Cardiac muscle cell (in vitro differentiated cells and primary cell): Measurements from ENCODE around the gene UBE2E3. TPM values are rescaled to one million over a fixed set of nuclear protein-coding genes. Genes with fewer than 3 reads are reported as not detected.

Source experiments
- DNase-seq, 2 donors: peaks; one replicate each; pipeline versions ENCODE4 v3.0.0 to v3.0.0-alpha.2; 2010 to 2017; ENCODE audit warnings: low read depth in 1 of 2, low spot score in 1 of 2
- H3K27ac ChIP-seq: fragments of 200-600 bp; sonication (generic); 2 replicates; pipeline ENCODE4 v1.5.1; 2016
- H3K27me3 ChIP-seq: fragments of 200-600 bp; sonication (generic); 2 replicates; pipeline ENCODE4 v1.6.0; 2016; ENCODE audit warnings: control low read depth
- H3K36me3 ChIP-seq: fragments of 200-600 bp; sonication (generic); 2 replicates; pipeline ENCODE4 v1.5.1; 2016; ENCODE audit warnings: control low read depth
- H3K4me1 ChIP-seq: fragments of 200-600 bp; sonication (generic); 2 replicates; pipeline ENCODE4 v1.8.1; 2017; ENCODE audit warnings: low read depth, mild to moderate bottlenecking, mixed run types
- H3K4me3 ChIP-seq: fragments of 200-600 bp; sonication (generic); 2 replicates; pipeline ENCODE4 v1.5.1; 2016; ENCODE audit warnings: mild to moderate bottlenecking
- H3K9me3 ChIP-seq: fragments of 200-600 bp; sonication (generic); 2 replicates; pipeline ENCODE4 v1.5.1; 2017; ENCODE audit warnings: low read depth, mild to moderate bottlenecking, control low read depth
- CTCF ChIP-seq: IDR thresholded peaks from 2 replicates; pipeline ENCODE4 v1.5.1; 2012; ENCODE audit warnings: low read depth, mild to moderate bottlenecking, low read length
- polyA plus RNA-seq: library from polyadenylated mRNA; unstranded; fragments of >200 nt; fragmentation: Nextera tagmentation; extraction: Ambion mirVana; gene quantifications from 2 replicates; pipeline ENCODE4 v1.2.1, GENCODE V29; 2016
- total RNA-seq: library from RNA; depleted of rRNA; stranded (reverse); fragments of >200 nt; gene quantifications from 2 replicates; pipeline ENCODE4 v1.2.3, GENCODE V29; 2016

The UBE2E3 gene
- total and polyA plus RNA-seq, 2 experiments from 2014 or later: 128 to 202 TPM

- Histone ChIP-seq H3K27ac (no peak overlapping the region), H3K4me1 (no peaks in the 10 kb centered on the region), H3K27me3 (no peaks in the 10 kb centered on the region), H3K36me3 (no peaks in the 10 kb centered on the region), H3K4me3 (no peak overlapping the region), H3K9me3 (no peaks in the 10 kb centered on the region)
- DNase-seq: no peak
- no peak for TF ChIP-seq CTCF
Observed at GRCh38 chr2:180952731-180953336, 27.6 kb upstream of the UBE2E3 start.

GRCh38 chr2:180953550-180953949, 26.9 kb upstream of the UBE2E3 start:
- H3K36me3 ChIP-seq: no peaks in the 10 kb centered on the region
- TF ChIP-seq CTCF: no peak
- DNase-seq: no peak
- H3K27ac ChIP-seq: no peak overlapping the region
- H3K4me1 ChIP-seq: no peaks in the 10 kb centered on the region
- no peaks in the 10 kb centered on the region for H3K27me3 ChIP-seq
- no peaks in the 10 kb centered on the region for H3K9me3 ChIP-seq
- no peak overlapping the region for H3K4me3 ChIP-seq

GRCh38 chr2:180955101-180955500, 25.3 kb upstream of the UBE2E3 start:
- no peak for TF ChIP-seq CTCF
- no peaks in the 10 kb centered on the region for H3K27me3 ChIP-seq
- no peak for DNase-seq
- H3K9me3 ChIP-seq: no peaks in the 10 kb centered on the region
- no peak overlapping the region for H3K4me3 ChIP-seq
- H3K36me3 ChIP-seq: no peaks in the 10 kb centered on the region
- no peak overlapping the region for H3K27ac ChIP-seq
- H3K4me1 ChIP-seq: no peaks in the 10 kb centered on the region

GRCh38 chr2:180959787-180960186, 20.6 kb upstream of the UBE2E3 start:
- TF ChIP-seq CTCF: no peak
- no peak overlapping the region for H3K27ac ChIP-seq
- DNase-seq: no peak
- no peaks in the 10 kb centered on the region for H3K4me1 ChIP-seq
- H3K27me3 ChIP-seq: no peaks in the 10 kb centered on the region
- H3K9me3 ChIP-seq: no peaks in the 10 kb centered on the region
- no peak overlapping the region for H3K4me3 ChIP-seq
- H3K36me3 ChIP-seq: no peaks in the 10 kb centered on the region

GRCh38 chr2:180960982-180961381, 19.4 kb upstream of the UBE2E3 start:
- Histone ChIP-seq H3K27ac (no peak overlapping the region), H3K9me3 (no peaks in the 10 kb centered on the region), H3K4me3 (no peak overlapping the region), H3K27me3 (no peaks in the 10 kb centered on the region), H3K4me1 (no peaks in the 10 kb centered on the region), H3K36me3 (no peaks in the 10 kb centered on the region)
- DNase-seq: no peak
- TF ChIP-seq CTCF: no peak
